Adrenal gland (tissue), 5 donors: Measurements from ENCODE around the gene WNK4.

Experiments used
- CTCF ChIP-seq, 6 experiments: fragments of 450-650 bp in 4 of 6; fragments of 200-600 bp in 2 of 6; sonication (generic) in 1 of 6; IDR thresholded peaks; 1 replicate in 5 of 6; 2 replicates in 1 of 6; pipeline versions ENCODE4 v1.5.1 to v1.8.0; 2016 to 2021; ENCODE audit warnings: antibody characterized with exemption in 6 of 6, mild to moderate bottlenecking in 2 of 6, moderate library complexity in 1 of 6
- POLR2A ChIP-seq, 2 donors: fragments of 450-650 bp; IDR thresholded peaks; one replicate each; pipeline ENCODE4 v1.6.1; 2017; ENCODE audit warnings: antibody characterized with exemption in 2 of 2, mild to moderate bottlenecking in 2 of 2, moderate library complexity in 1 of 2
- donor health status: DM: no; HTN: no; CAD: no.

DNA sequence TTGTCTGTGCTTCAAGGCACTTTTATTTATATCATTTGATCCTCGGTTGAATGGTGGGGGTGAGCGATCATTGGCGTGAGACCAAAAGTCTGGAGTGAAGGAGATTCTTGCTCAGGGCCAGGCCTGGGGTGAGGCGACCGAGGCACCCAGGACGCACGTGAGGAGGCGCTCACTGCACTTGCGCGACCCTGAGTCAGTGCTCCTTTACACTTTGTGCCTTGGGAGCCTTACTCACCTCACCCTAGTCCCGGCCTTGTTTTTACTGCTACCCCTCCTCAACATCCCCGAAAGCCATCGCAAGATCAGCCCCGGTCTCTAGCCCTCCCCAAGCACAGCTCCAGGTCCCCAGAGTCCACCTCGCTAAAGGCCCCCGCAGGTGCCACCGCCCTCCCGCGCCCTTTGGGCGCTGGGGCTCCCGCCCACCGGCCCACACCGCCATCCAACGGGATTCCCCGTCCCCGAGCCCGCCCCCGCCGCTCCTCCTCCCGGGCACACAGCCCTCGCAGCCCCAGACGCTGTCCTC is 36.1 kb upstream of the WNK4 start:
- TF ChIP-seq CTCF (IDR thresholded peaks at IDR 0.05), result no peak
- no peak for TF ChIP-seq POLR2A (IDR thresholded peaks at IDR 0.05)
